Hematopoietic multipotent progenitor cell (in vitro differentiated cells): ENCODE measurements around the gene GLMP. TPM values are rescaled to one million over a fixed set of nuclear protein-coding genes. Genes with fewer than 3 reads are reported as not detected.
"Not testable (repeated sequence)": the region's sequence is repeated elsewhere in the genome, so short reads cannot be mapped to it uniquely, and the experiment has no call there.

Experiments used
- DNase-seq, 3 donors: peaks; one replicate each; pipeline ENCODE4 v3.0.0-alpha.2; 2011 to 2015; ENCODE audit warnings: low read depth in 2 of 3, low spot score in 2 of 3
- total RNA-seq: library from RNA; depleted of rRNA; stranded (reverse); fragments of >200 nt; gene quantifications from one replicate; pipeline ENCODE4 v1.2.3, GENCODE V29; 2012

GLMP gene, protein sequence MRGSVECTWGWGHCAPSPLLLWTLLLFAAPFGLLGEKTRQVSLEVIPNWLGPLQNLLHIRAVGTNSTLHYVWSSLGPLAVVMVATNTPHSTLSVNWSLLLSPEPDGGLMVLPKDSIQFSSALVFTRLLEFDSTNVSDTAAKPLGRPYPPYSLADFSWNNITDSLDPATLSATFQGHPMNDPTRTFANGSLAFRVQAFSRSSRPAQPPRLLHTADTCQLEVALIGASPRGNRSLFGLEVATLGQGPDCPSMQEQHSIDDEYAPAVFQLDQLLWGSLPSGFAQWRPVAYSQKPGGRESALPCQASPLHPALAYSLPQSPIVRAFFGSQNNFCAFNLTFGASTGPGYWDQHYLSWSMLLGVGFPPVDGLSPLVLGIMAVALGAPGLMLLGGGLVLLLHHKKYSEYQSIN
- total RNA-seq: 50.1 TPM

DNA sequence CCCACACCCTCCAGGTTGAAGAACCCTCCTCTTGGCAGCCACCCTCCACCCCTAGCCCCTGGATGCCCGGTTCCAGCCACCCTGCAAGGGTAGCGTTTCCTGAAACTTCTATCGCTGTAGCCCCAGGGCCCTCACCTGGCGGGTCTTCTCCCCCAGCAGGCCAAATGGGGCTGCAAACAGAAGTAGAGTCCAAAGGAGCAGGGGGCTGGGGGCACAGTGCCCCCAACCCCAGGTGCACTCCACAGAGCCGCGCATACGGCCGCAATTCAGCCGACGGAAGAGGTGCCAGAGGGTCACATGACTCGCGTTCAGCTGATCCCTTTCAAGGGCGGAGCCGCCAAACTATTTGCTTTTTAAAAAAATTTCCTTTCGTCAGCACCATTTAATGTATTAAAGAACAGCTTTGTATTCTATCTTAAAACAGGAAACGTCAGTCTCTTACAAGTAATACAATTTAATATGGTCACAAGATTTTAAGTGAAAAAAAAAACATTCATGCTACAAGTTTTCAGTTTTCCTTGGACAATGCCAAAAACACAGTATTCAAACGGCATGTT, at the start of gene GLMP:
Gene GLMP, minus strand, starts transcription at position 289 of the 557 bp plus-strand sequence. Its CDS starts 34 bp downstream, at position 255.
- peak; percentile 19 to 62 (median 47) for DNase-seq

DNA sequence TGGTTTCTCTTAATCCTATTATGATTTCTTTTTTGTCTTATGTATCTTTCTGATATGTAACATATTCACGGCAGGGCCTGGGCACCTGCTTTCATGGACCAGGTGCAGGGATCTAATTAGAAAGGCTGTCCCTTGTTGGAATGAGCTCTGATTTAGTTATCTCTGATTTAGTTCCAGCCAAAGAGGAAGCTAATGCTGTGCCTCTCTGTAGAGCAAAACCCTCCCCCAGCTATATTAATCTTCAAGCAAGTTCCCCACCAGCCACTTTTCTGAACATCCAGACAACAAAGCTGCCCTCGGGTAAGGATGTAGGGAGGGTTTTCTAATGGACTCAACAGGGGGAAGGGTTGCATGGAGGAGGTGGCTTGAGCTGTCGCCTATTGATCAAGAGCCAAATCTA, 48.9 kb upstream of the GLMP start:
- DNase-seq: no peak

DNA sequence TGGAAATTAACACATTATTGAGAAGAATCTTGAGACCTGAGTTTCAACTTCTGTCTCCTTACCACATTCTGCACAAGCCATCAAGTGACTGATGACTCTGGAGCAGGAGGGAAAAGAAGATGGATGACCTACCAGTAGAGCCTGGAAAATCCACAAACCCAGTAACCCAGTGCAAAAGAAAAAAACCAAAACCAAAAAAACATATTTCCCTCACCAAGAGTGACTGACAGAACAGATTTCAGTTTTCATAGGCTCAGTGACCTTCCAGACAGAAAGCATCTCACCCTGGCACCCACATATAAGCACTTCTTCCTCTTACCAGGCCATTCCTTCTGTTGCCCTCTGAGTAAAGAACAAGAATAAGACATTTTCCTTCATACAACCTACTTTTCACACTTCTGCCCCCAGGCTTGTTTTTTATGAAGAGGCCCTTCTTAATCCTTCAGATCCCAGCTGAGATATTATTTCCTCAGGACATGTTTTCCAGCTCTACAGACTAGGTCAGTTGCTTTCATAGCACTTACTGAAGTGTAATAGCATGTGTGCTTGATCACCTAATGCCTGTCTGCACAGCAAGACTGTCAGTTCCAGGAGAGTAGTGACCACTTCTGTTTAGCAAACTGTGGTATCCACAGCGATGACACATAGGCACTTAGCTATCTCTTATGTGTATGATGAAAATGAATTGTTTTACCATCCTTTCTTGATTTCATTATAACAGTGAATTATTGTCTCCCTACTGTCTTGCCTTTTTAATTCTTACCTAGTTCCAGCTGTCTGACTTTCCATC, 46.9 kb upstream of the GLMP start:
- DNase-seq: no peak

DNA sequence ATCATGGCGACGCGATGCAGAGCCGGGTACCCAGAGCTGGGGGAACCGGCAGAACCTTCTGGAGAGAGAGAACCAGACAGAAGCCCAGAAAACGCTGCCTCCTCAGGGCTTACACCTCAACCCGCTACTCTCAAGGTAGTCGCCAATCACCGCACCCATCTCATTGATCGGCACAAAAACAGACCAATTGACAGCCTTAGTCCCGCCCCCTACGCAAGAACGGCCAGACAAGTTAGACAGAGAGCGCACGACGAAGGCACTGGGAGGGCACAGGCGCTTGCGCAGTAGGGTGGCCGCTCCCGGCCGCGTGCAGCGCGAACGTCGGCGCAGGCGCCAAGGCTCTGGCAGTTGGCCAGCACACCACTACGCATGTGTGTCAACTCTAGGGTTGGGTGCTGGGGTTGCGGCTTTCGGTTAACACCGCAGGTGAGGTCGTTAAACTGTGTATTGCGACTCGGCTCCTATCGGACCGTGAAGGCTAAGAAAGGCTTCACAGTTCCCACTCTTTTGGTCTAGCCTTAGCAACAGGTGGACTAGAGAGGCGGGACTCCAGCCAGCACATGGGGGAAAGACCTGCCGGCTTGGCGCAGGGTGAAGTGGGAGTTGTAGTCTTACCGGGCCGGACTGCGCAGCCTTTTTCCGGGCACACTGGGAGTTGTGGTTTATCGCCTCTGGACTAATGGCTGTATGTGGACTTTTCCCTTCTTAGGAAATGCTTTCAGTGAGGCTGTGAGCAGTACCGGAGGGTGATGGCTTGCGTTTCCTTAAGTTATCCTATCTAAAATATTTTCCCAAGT, 42.9 kb upstream of the GLMP start, which contains the start of the genes CCT3 and TSACC:
Gene CCT3, minus strand, starts transcription at position 113 of the 797 bp plus-strand sequence. Its CDS starts 108 bp downstream, at position 5.
Gene TSACC, plus strand, starts transcription at position 347 of the 797 bp plus-strand sequence. CDS start 1,232 bp downstream, outside the sequence.
- DNase-seq: peak; percentile 99 to 100 (median 100)

DNA sequence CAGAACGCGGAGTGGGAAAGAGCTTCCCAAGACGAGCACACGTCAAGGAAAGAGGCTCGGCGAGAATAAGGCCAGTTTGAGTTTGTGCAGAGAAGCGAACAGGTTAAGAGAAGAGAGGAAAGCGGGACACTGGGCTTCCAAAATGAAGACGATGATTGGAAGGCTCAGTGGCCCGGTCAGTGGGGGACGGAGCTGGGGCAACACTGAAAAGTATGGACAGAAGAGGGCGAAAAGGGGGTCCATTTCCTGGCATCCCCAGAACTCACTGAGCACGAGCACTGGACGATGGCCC, 42.4 kb upstream of the GLMP start:
- no peak for DNase-seq

DNA sequence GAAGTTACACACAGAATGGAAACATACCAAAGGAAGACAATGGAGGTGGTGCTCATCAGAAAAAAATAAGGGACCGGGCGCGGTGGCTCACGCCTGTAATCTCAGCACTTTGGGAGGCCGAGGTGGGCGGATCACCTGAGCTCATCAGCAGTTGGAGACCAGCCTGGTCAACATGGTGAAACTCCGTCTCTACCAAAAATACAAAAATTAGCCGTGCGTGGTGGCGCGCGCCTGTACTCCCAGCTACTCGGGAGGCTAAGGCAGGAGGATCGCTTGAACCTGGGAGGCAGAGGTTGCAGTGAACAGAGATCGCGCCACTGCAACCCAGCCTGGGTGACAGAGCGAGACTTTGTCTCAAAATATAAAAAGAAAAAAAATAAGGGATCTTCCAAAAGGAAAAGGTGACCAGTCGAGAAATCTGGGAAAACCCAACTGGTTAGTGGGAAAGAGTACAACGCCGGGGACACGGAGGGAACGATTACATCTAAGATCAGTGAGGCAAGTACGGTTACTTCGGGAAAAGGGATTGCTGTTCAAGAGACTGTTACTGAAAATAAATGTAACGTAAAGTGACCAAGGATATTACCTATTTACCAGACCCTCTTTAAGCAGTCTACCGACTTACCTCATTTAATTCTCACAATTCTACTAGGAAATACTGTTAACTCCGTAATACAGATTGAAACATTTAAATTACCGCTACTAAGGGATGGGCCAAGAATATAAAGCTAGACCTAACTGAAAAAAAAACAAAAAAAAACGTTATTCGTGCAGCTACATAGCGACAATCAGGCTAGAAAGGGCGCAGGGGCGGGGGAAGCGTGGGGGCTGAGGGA, 41.8 kb upstream of the GLMP start:
- DNase-seq: no peak

DNA sequence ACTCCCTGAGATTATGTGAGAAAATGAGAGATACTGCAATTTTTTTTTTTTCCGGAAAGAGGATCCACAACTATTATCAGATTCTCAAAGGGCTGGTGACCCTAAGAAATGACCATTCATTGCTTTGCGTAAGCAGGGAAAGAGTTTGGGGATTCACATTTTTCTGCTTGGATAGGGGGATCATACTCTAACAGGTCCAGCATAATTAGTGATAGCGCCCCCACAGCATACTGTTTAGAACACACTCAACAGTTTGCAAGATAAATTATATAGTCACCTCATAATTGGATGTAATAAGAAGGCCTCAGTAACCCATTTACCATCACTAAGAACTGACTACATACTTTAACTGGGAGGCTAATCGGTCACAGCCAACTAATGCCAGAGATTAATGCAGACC, 40.8 kb upstream of the GLMP start:
- DNase-seq: peak in 2 of 3 donors; percentile 6 to 36

DNA sequence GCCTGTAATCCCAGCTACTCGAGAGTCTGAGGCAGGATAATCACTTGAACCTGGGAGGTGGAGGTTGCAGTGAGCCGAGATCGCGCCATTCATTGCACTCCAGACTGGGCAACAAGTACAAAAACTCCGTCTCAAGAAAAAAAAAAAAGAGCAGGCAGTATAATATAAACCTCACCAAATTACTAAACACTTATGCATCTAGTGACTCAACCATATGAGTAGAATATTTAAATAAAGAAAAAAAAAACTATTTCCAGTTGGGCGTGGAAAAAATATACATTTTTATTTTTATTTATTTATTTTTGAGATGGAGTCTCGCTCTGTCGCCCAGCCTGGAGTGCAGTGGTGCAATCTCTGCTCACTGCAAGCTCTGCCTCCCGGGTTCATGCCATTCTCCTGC, 27.7 kb upstream of the GLMP start:
- DNase-seq: not testable (repeated sequence)

DNA sequence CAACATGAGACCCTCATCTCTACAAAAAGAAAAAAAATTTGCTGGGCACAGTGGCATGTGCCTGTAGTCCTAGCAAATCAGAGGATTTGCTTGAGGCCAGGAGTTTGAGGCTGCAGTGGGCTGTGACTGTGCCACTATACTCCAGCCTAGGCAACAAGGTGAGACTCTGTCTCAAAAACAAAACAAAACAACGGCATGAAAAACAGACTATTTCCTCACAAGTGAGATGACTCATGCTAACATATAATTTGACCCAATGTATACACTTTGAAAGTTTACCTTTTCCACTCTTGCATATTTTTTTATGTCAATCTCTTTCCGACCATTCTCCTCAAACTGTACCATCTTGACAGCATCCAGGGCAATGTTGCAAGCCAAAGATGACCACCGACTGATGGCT, 25.1 kb upstream of the GLMP start:
- DNase-seq: no peak

DNA sequence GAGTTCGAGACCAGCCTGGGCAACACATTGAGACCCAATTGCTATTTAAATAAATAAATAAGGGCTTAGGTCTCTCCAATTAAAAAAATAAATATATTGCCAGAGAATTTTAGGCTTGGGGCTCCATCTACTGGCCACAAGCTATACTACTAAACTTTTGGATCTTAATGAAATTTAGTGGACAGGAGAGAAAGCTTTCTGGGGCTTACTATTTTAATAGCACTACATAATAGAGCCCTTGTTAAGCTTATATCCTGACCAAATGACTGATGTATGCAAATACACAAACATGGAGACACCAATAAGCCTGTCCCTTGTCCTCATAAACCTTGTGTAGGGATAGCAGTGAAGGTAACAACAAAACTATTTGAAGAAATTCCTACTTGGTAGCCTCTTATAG, 24.2 kb upstream of the GLMP start:
- peak in 2 of 3 donors; percentile 33 to 68 for DNase-seq

DNA sequence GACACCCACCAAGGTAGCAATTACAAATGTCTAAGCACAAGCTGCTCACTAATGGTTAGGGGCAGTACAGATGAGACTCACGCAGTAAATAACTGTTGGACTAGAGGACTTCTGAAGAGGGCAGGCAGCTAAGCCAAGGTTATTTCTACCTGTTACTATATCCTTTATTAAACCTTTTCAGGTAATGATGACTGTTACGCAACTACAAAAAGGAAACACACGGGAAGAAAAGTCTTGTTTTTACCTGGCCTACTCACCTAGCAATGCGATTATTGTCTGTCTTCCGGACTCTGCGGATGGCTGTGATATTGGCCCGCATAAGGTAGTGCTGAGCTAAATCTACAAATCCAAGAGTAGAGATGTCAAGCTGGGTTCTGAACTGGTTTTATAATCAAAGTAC, 21.4 kb upstream of the GLMP start:
- DNase-seq: no peak

DNA sequence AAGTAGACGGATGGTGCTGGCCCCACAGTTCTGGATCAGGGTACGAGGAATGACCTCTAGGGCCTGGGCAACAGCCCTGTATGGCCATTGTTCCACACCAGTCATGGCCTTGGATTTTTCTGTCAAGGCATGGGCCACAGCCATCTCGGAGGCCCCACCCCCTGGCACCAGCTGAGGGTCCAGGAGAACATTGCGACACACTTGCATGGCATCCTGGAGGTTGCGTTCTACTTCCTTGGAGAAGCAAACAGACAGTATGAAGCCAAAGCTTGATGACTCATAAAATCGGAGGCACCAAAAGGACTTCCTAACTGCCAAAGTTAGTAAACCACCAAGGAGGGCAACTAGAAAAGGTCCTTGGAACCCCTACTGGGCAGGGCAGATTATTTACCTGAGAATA, 15.5 kb upstream of the GLMP start:
- DNase-seq: no peak

DNA sequence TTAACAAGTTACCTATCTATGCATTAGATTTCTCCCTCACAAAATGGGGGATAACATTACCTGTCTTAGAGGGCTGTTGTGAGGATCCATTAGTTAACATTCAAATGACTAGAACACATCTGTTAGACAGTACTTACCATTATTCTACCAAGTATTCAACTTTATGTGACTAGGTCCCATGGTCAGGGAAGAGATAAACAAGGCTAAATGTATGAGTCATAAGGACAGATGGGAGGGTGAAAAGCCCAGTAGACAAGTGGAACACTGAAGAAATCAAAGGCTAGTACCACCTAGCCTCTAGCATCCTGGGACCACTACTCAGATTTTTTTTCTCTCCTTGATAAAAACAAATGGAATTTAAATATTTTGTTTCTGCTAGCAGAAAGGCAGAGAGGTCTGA, 12.6 kb upstream of the GLMP start:
- DNase-seq: no peak

DNA sequence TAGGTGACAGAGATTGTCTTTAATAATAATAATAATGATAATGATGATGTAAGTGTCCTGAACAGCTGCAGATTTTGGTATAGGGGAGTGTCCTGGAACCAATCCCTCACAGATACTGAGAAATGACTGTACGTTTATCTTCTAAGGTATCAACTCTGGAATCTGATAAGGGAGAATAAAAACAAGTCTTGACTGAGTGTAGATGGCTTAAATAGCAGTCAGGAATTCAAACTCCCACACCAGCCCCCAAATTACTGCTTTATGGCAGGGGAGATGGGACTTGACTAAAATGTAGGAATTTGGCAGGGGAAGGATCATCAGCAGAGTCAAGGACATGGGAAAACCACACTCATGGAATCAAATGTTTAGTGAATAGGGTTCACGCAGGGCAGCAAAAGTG, 9.7 kb upstream of the GLMP start:
- no peak for DNase-seq

DNA sequence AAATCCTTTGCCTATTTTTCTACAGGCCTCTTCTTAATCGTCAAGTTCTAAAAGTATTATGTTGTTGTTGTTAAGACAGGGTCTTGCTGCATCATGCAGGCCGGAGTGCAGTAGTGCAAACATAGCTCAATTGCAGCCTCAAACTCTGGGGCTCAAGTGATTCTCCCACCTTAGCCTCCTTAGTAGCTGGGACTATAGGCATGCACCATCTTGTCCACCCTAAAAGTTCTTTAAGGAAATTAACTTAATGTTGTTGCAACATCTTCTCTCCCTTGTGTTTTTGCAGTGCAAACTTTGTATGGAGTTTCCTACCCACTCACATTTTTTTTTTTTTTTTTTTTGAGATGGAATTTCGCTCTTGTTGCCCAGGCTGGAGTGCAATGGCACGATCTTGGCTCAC, 7.8 kb upstream of the GLMP start:
- no peak for DNase-seq

DNA sequence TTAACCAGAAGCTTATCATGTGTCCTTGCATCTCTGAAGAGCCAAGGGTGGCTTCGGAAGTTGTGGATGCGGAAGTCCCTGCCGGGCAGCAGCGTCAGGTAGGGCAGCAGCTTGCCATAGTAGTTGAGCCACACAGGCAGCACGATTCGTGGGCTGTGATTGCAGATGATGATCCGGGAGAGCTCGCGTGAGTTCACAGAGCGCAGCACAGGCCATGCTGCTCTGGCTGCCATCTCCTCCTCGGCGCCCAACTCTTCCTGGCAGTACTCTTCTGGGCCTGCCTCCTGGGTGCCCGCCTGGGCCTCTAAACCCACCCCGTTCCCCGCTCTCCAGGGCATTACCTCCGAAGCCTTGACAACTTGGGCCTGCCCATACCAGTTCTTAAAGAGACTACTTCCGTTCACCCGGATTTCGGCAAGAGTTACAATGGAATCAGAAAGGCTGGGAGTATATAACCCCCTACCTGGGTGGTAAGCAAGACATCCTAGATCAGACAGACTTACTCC, 3.4 kb upstream of the GLMP start, which contains the start of gene VHLL:
Gene VHLL, minus strand, starts transcription at position 456 of the 506 bp plus-strand sequence. Its CDS starts 118 bp downstream, at position 338.
- no peak for DNase-seq

DNA sequence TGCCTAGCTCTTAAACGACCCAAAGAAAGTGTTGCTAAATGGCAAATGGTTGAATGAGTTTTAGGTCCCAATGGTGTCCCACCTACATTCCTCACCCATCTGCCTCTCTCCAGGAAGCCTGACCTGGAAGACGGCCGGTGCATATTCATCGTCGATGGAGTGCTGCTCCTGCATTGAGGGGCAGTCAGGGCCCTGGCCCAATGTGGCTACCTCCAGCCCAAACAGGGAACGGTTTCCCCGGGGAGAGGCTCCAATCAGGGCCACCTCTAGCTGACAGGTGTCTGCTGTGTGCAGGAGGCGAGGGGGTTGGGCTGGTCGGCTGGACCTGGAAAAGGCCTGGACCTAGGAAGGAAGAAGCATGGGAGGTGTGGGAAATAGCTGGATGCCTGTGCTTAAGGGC, 1.6 kb downstream of the GLMP start:
- no peak for DNase-seq

DNA sequence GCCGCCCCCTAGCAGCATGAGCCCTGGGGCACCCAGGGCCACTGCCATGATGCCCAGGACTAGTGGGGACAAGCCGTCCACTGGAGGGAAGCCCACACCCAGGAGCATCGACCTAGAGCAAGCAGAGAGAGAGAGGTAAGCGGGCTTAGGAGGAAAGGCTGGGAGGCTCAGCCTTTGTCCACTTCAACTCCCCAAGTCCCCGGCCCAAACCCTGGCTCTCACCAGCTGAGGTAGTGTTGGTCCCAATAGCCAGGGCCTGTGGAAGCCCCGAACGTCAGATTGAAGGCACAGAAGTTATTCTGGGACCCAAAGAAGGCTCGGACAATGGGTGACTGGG, 2.4 kb downstream of the GLMP start:
- DNase-seq: no peak

DNA sequence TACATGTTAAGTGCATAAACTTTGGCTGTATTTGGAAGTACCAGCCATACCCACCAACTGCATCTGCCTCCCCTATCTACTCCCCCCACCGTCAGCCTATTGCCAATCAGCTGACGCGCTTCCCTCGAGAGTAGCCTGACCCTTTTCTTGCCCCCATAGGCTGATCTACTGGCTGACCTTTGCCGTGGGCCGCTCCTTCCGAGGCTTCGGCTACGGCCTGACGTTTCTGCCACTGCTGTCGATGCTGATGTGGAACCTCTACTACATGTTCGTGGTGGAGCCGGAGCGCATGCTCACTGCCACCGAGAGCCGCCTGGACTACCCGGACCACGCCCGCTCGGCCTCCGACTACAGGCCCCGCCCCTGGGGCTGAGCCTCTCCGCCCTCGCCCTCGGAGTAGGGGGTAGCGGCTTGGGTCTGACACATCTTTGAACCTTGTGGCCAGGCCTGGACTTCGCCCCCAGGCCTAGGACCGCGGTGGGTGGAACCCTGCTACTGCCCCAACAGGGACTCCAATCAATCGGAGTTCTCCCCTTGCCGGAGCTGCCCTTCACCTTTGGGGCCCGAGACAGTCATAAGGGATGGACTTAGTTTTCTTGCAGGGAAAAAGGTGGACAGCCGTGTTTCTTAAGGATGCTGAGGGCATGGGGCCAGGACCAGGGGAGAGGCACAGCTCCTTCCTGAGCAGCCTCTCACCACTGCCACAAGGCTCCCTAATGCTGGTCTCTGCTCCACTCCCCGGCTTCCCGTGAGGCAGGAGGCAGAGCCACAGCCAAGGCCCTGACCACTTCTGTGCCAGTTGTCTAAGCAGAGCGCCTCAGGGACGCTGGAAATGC, 4.0 kb downstream of the GLMP start:
- peak in 2 of 3 donors; percentile 69 to 75 for DNase-seq
